Trophoblast cell (in vitro differentiated cells and primary cell): ENCODE results near the gene SPRED2.
A peak's percentile ranks its signal among the peaks of the same experiment; 100 is the strongest.

Experiments
- DNase-seq, 2 donors: peaks; one replicate each; pipeline ENCODE4 v3.0.0-alpha.2; 2016
- H2AFZ ChIP-seq: 2 replicates; pipeline ENCODE4 v1.6.1; 2013; ENCODE audit warnings: low read length, moderate library complexity, mild to moderate bottlenecking; ENCODE audit not compliant: insufficient read depth, poor library complexity
- H2AK5ac ChIP-seq: 2 replicates; pipeline ENCODE4 v1.6.1; 2013; ENCODE audit warnings: mild to moderate bottlenecking, low read length
- H2BK120ac ChIP-seq: 2 replicates; pipeline ENCODE4 v1.6.1; 2013; ENCODE audit warnings: low read length, mild to moderate bottlenecking, moderate library complexity; ENCODE audit not compliant: insufficient read depth, poor library complexity
- H2BK12ac ChIP-seq: 2 replicates; pipeline ENCODE4 v1.6.1; 2013; ENCODE audit warnings: mild to moderate bottlenecking, low read length, moderate library complexity
- H2BK5ac ChIP-seq: 2 replicates; pipeline ENCODE4 v1.6.1; 2013; ENCODE audit warnings: low read length, low read depth, moderate library complexity, mild to moderate bottlenecking; ENCODE audit not compliant: poor library complexity
- H3K14ac ChIP-seq: 2 replicates; pipeline ENCODE4 v1.6.1; 2013; ENCODE audit warnings: mild to moderate bottlenecking, low read length
- H3K18ac ChIP-seq: 2 replicates; pipeline ENCODE4 v1.6.1; 2013; ENCODE audit warnings: mild to moderate bottlenecking, low read length
- H3K23ac ChIP-seq: 2 replicates; pipeline ENCODE4 v1.6.1; 2013; ENCODE audit warnings: low read length
- H3K27ac ChIP-seq: 2 replicates; pipeline ENCODE4 v1.5.1; 2013; ENCODE audit warnings: low read depth, mild to moderate bottlenecking, inconsistent platforms, low read length, moderate library complexity
- H3K27me3 ChIP-seq: 2 replicates; pipeline ENCODE4 v1.6.1; 2013; ENCODE audit warnings: inconsistent platforms, mild to moderate bottlenecking, low read length, moderate library complexity; ENCODE audit not compliant: insufficient read depth
- H3K36me3 ChIP-seq, 2 experiments: 1 replicate in 1 of 2; 2 replicates in 1 of 2; pipeline ENCODE4 v1.6.1; 2013; ENCODE audit warnings: low read length in 2 of 2, mild to moderate bottlenecking in 2 of 2, moderate library complexity in 1 of 2; ENCODE audit not compliant: insufficient read depth in 2 of 2, control insufficient read depth in 1 of 2
- H3K4ac ChIP-seq: 2 replicates; pipeline ENCODE4 v1.6.1; 2013; ENCODE audit warnings: low read depth, mild to moderate bottlenecking, low read length, moderate library complexity
- H3K4me1 ChIP-seq, 2 experiments: 1 replicate in 1 of 2; 2 replicates in 1 of 2; pipeline ENCODE4 v1.6.1; 2013; ENCODE audit warnings: low read length in 2 of 2, mild to moderate bottlenecking in 2 of 2, moderate library complexity in 1 of 2; ENCODE audit not compliant: insufficient read depth in 2 of 2, control insufficient read depth in 1 of 2
- H3K4me2 ChIP-seq: 2 replicates; pipeline ENCODE4 v1.6.1; 2013; ENCODE audit warnings: inconsistent platforms, mild to moderate bottlenecking, low read length, moderate library complexity
- H3K4me3 ChIP-seq: 2 replicates; pipeline ENCODE4 v1.5.1; 2013; ENCODE audit warnings: mild to moderate bottlenecking, low read depth, low read length, inconsistent platforms
- H3K79me1 ChIP-seq: one replicate; pipeline ENCODE4 v1.6.1; 2013; ENCODE audit warnings: low read length
- H3K79me2 ChIP-seq: 2 replicates; pipeline ENCODE4 v1.6.1; 2013; ENCODE audit warnings: low read length, mild to moderate bottlenecking; ENCODE audit not compliant: control insufficient read depth, insufficient read depth, poor library complexity
- H3K9ac ChIP-seq: 2 replicates; pipeline ENCODE4 v1.6.1; 2013; ENCODE audit warnings: mild to moderate bottlenecking, low read length
- H3K9me3 ChIP-seq: 2 replicates; pipeline ENCODE4 v1.6.1; 2013; ENCODE audit warnings: low read depth, mild to moderate bottlenecking, control low read depth, inconsistent platforms, low read length; ENCODE audit not compliant: insufficient read depth
- H4K12ac ChIP-seq: 2 replicates; pipeline ENCODE4 v1.6.1; 2013; ENCODE audit warnings: low read depth, mild to moderate bottlenecking, low read length, moderate library complexity
- H4K8ac ChIP-seq: 2 replicates; pipeline ENCODE4 v1.6.1; 2013; ENCODE audit warnings: low read depth, mild to moderate bottlenecking, low read length, moderate library complexity
- H4K91ac ChIP-seq: one replicate; pipeline ENCODE4 v1.6.1; 2013; ENCODE audit warnings: low read depth, mild to moderate bottlenecking, low read length, moderate library complexity
- WGBS: extraction: QIAGEN DNeasy Blood & Tissue Kit; methylation state at CpG from one replicate; pipeline ENCODE4 v1.1.7; 2013; ENCODE audit warnings: missing lambda C conversion rate; ENCODE audit not compliant: insufficient read length, insufficient coverage; ENCODE audit errors: extremely low coverage; 5-methylcytosine and 5-hydroxymethylcytosine counted together

Gene SPRED2

DNA sequence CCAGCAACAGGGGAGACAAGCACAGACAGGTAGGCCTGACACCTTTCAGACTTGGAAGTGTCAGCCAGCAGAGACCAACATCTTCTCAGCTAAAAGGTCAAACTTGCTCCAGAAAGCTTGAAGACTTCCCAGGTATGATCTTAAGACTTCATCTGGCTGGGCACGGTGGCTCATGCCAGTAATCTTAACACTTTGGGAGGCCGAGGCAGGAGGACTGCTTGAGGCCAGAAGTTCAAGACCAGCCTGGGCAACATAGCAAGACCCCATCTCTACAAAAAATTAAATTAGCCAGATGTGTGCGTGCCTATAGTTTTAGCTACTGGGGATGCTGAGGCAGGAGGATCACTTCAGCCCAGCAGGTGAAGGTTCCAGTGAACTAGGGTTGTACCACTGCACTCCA is 39.0 kb upstream of the SPRED2 start:
- no peak overlapping the region for H3K4ac ChIP-seq
- H3K4me2 ChIP-seq, result no peak overlapping the region
- no peaks in the 10 kb centered on the region for H3K79me2 ChIP-seq
- no peak overlapping the region for H2BK120ac ChIP-seq
- no peak overlapping the region for H2AK5ac ChIP-seq
- no peak overlapping the region for H3K9ac ChIP-seq
- H3K14ac ChIP-seq, result no peak overlapping the region
- H3K18ac ChIP-seq, result no peak overlapping the region
- H3K79me1 ChIP-seq, result no peaks in the 10 kb centered on the region
- H3K27ac ChIP-seq, result no peak overlapping the region
- H3K4me1 ChIP-seq, result no peaks in the 10 kb centered on the region
- DNase-seq, result no peak
- H3K27me3 ChIP-seq, result no peaks in the 10 kb centered on the region
- H3K23ac ChIP-seq, result no peak overlapping the region
- no peak overlapping the region for H2BK12ac ChIP-seq
- no peak overlapping the region for H2AFZ ChIP-seq
- no CpG with 5 or more reads among the region's 3 CpGs for WGBS
- no peak overlapping the region for H4K12ac ChIP-seq
- H3K36me3 ChIP-seq, result no peaks in the 10 kb centered on the region
- H3K9me3 ChIP-seq, result peaks cover 2% of the 10 kb centered on the region
- no peak overlapping the region for H4K8ac ChIP-seq
- H3K4me3 ChIP-seq, result no peak overlapping the region
- no peak overlapping the region for H2BK5ac ChIP-seq
- no peak overlapping the region for H4K91ac ChIP-seq

DNA sequence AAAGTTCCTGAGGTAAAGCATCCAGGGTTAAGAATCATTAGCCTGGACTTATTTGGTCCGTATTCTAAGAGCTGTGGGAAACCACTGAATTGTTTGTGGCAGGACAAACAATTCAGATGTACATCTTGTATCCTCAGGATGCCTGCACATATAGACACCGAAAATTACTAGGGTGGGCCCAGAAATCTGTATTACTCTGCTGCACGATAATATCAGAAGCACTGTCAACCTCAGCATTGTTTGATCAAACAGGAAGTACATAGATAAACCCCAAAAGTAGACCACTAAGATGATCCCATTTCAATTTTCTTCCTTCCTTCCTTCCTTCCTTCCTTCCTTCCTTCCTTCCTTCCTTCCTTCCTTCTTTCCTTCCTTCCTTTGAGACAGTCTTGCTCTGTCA is 34.2 kb upstream of the SPRED2 start:
- H3K14ac ChIP-seq, result no peak overlapping the region
- H3K18ac ChIP-seq, result no peak overlapping the region
- no peak overlapping the region for H2BK12ac ChIP-seq
- H4K12ac ChIP-seq, result no peak overlapping the region
- no peaks in the 10 kb centered on the region for H3K79me1 ChIP-seq
- no peak overlapping the region for H4K8ac ChIP-seq
- H3K9ac ChIP-seq, result no peak overlapping the region
- no peak overlapping the region for H2AK5ac ChIP-seq
- H2BK5ac ChIP-seq, result no peak overlapping the region
- H3K36me3 ChIP-seq, result no peaks in the 10 kb centered on the region
- no CpG with 5 or more reads among the region's 3 CpGs for WGBS
- peaks cover 0 to 2% of the 10 kb centered on the region in 2 experiments for H3K4me1 ChIP-seq
- H3K4ac ChIP-seq, result no peak overlapping the region
- DNase-seq, result no peak
- H3K4me2 ChIP-seq, result no peak overlapping the region
- H3K27me3 ChIP-seq, result no peaks in the 10 kb centered on the region
- H2BK120ac ChIP-seq, result no peak overlapping the region
- H2AFZ ChIP-seq, result no peak overlapping the region
- H3K79me2 ChIP-seq, result no peaks in the 10 kb centered on the region
- no peak overlapping the region for H3K23ac ChIP-seq
- H3K4me3 ChIP-seq, result no peak overlapping the region
- H3K9me3 ChIP-seq, result no peaks in the 10 kb centered on the region
- H3K27ac ChIP-seq, result no peak overlapping the region
- H4K91ac ChIP-seq, result no peak overlapping the region

DNA sequence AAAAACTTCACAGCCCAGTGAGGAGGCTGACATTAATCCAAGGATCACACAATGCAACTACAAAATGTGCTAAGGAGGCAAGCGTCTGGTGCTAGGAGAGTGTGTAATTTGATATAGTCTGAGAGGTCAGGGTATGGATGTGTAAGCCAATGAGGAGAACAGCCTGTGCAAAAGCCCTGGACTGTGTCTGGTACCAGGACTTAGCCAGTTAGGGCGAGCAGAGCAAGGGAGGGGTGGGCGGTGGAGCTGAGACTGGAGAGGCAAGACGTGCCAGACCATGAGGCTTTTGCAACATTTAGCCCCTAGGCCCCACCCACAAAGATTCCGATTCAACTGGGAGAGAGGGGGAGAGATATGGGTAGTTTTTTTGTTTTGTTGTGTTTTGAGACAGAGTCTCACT is 33.5 kb upstream of the SPRED2 start:
- H3K9me3 ChIP-seq, result no peaks in the 10 kb centered on the region
- H2AFZ ChIP-seq, result no peak overlapping the region
- H2BK5ac ChIP-seq, result no peak overlapping the region
- peaks cover 0 to 2% of the 10 kb centered on the region in 2 experiments for H3K4me1 ChIP-seq
- no peak overlapping the region for H3K23ac ChIP-seq
- H2BK120ac ChIP-seq, result no peak overlapping the region
- H3K36me3 ChIP-seq, result no peaks in the 10 kb centered on the region
- no peak overlapping the region for H2AK5ac ChIP-seq
- no peak overlapping the region for H3K4me3 ChIP-seq
- H2BK12ac ChIP-seq, result no peak overlapping the region
- no peak overlapping the region for H3K18ac ChIP-seq
- no peak overlapping the region for H4K8ac ChIP-seq
- no peaks in the 10 kb centered on the region for H3K27me3 ChIP-seq
- no peak overlapping the region for H4K91ac ChIP-seq
- DNase-seq, result no peak
- H3K4me2 ChIP-seq, result no peak overlapping the region
- H3K79me2 ChIP-seq, result no peaks in the 10 kb centered on the region
- H4K12ac ChIP-seq, result no peak overlapping the region
- no peaks in the 10 kb centered on the region for H3K79me1 ChIP-seq
- no peak overlapping the region for H3K14ac ChIP-seq
- no peak overlapping the region for H3K27ac ChIP-seq
- no peak overlapping the region for H3K4ac ChIP-seq
- no CpG with 5 or more reads among the region's 5 CpGs for WGBS
- no peak overlapping the region for H3K9ac ChIP-seq

DNA sequence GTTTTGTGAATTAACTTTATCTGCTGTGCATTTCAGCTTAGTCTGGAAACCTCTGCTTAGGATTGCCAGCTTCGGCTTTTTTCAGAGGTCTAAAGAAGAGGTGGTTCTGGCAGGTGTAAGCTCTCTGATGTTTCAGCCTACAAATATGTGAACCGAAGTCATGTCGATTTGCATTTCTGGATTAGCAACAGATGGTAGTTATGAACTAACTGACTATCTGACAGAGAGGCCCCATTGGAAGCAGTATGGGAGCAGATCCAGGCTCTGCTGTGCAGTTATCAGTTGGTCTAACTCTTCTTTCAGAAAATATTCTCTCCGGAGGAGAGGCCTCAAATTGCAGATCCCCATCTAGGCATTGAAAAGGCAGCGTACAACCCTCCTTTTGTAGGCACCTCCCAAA is 32.7 kb upstream of the SPRED2 start:
- H3K23ac ChIP-seq, result no peak overlapping the region
- no peak overlapping the region for H3K18ac ChIP-seq
- no peaks in the 10 kb centered on the region for H3K9me3 ChIP-seq
- no CpG with 5 or more reads among the region's 5 CpGs for WGBS
- peak in 1 of 2 donors; percentile 51 for DNase-seq
- no peak overlapping the region for H2AK5ac ChIP-seq
- H2AFZ ChIP-seq, result no peak overlapping the region
- peaks cover 0 to 2% of the 10 kb centered on the region in 2 experiments for H3K4me1 ChIP-seq
- no peak overlapping the region for H4K8ac ChIP-seq
- no peak overlapping the region for H3K4me2 ChIP-seq
- no peaks in the 10 kb centered on the region for H3K79me2 ChIP-seq
- no peak overlapping the region for H4K12ac ChIP-seq
- no peak overlapping the region for H2BK12ac ChIP-seq
- no peak overlapping the region for H4K91ac ChIP-seq
- H2BK120ac ChIP-seq, result no peak overlapping the region
- H3K14ac ChIP-seq, result no peak overlapping the region
- no peaks in the 10 kb centered on the region for H3K36me3 ChIP-seq
- H3K9ac ChIP-seq, result peak overlapping the region; percentile 24
- H3K4me3 ChIP-seq, result no peak overlapping the region
- no peaks in the 10 kb centered on the region for H3K27me3 ChIP-seq
- H2BK5ac ChIP-seq, result no peak overlapping the region
- H3K27ac ChIP-seq, result no peak overlapping the region
- H3K4ac ChIP-seq, result no peak overlapping the region
- no peaks in the 10 kb centered on the region for H3K79me1 ChIP-seq
